OCI-LY7 (cell line): Measurements from ENCODE around the gene LY86.

Source experiments
- CTCF ChIP-seq: fragments of 200-600 bp; sonication (generic); conservative IDR thresholded peaks from 2 replicates; pipeline ENCODE4 v1.5.1; 2014; ENCODE audit warnings: mild to moderate bottlenecking, antibody characterized with exemption, low read length, moderate library complexity, mixed read lengths
- EZH2phosphoT487 ChIP-seq: fragments of 200-600 bp; sonication (generic); IDR thresholded peaks from 2 replicates; pipeline ENCODE4 v1.6.1; 2018; ENCODE audit warnings: low read depth, borderline replicate concordance, mild to moderate bottlenecking, mixed run types, antibody characterized with exemption, low read length, moderate library complexity, mixed read lengths

GRCh38 chr6:6654599-6655575, 66.4 kb downstream of the LY86 start:
- TF ChIP-seq EZH2phosphoT487: no peak
- no peak for TF ChIP-seq CTCF
